SK-N-SH treated with all-trans-retinoic acid at 6 μM for 48 hours (cell line): Measurements from ENCODE around the gene EXD3.

ENCODE experiments used
- ATAC-seq: fragments of 200-7000 bp; cut with Tn5 transposase; 3 replicates; pipeline ENCODE4 v1.9.1; 2020; ENCODE audit warnings: mild to moderate bottlenecking, moderate library complexity
- BACH2 ChIP-seq: fragments of 250-450 bp; sonication (Bioruptor Pico); IDR thresholded peaks from 2 replicates; pipeline ENCODE4 v1.9.0; 2021; ENCODE audit warnings: mild to moderate bottlenecking, borderline replicate concordance
- CREB5 ChIP-seq: fragments of 250-450 bp; sonication (Bioruptor Pico); IDR thresholded peaks from 2 replicates; pipeline ENCODE4 v1.5.1; 2020; ENCODE audit warnings: low read depth, mild to moderate bottlenecking, moderate library complexity
- CSDC2 ChIP-seq: fragments of 250-450 bp; sonication (Bioruptor Pico); IDR thresholded peaks from 2 replicates; pipeline ENCODE4 v1.5.0; 2020; ENCODE audit warnings: mild to moderate bottlenecking, moderate library complexity
- CSRNP3 ChIP-seq: fragments of 250-450 bp; sonication (Bioruptor Pico); IDR thresholded peaks from 2 replicates; pipeline ENCODE4 v1.5.1; 2021; ENCODE audit warnings: mild to moderate bottlenecking, moderate library complexity
- ESRRG ChIP-seq: fragments of 250-450 bp; sonication (Bioruptor Pico); IDR thresholded peaks from 2 replicates; pipeline ENCODE4 v1.6.1; 2021; ENCODE audit warnings: mild to moderate bottlenecking
- GLIS3 ChIP-seq: fragments of 250-450 bp; sonication (Bioruptor Pico); IDR thresholded peaks from 2 replicates; pipeline ENCODE4 v1.5.0; 2020; ENCODE audit warnings: mild to moderate bottlenecking, moderate library complexity
- ISL1 ChIP-seq: fragments of 250-450 bp; sonication (Bioruptor Pico); IDR thresholded peaks from 2 replicates; pipeline ENCODE4 v2.1.2; 2022; ENCODE audit warnings: mild to moderate bottlenecking, moderate library complexity
- OSR1 ChIP-seq: fragments of 250-450 bp; sonication (Bioruptor Pico); IDR thresholded peaks from 2 replicates; pipeline ENCODE4 v1.8.0; 2022; ENCODE audit warnings: moderate library complexity, mild to moderate bottlenecking, inconsistent platforms
- POU6F1 ChIP-seq: fragments of 250-450 bp; sonication (Bioruptor Pico); IDR thresholded peaks from 2 replicates; pipeline ENCODE4 v1.8.0; 2021; ENCODE audit warnings: low read depth, mild to moderate bottlenecking, moderate library complexity, borderline replicate concordance
- PPARA ChIP-seq: fragments of 250-450 bp; sonication (Bioruptor Pico); IDR thresholded peaks from 2 replicates; pipeline ENCODE4 v1.5.0; 2020; ENCODE audit warnings: mild to moderate bottlenecking, borderline replicate concordance
- RARB ChIP-seq: fragments of 250-450 bp; sonication (Bioruptor Pico); IDR thresholded peaks from 2 replicates; pipeline ENCODE4 v1.8.0; 2021; ENCODE audit warnings: mild to moderate bottlenecking, moderate library complexity
- SNAI2 ChIP-seq: fragments of 250-450 bp; sonication (Bioruptor Pico); IDR thresholded peaks from 2 replicates; pipeline ENCODE4 v1.5.0; 2020; ENCODE audit warnings: mild to moderate bottlenecking, moderate library complexity
- TCF4 ChIP-seq: fragments of 250-450 bp; sonication (Bioruptor Pico); IDR thresholded peaks from 2 replicates; pipeline ENCODE4 v1.8.0; 2021; ENCODE audit warnings: mild to moderate bottlenecking, moderate library complexity, borderline replicate concordance
- ZC3H10 ChIP-seq: fragments of 250-450 bp; sonication (Bioruptor Pico); IDR thresholded peaks from 2 replicates; pipeline ENCODE4 v1.5.1; 2021; ENCODE audit warnings: mild to moderate bottlenecking, moderate library complexity
- ZFP3 ChIP-seq: fragments of 250-450 bp; sonication (Bioruptor Pico); IDR thresholded peaks from 2 replicates; pipeline ENCODE4 v1.5.0; 2020; ENCODE audit warnings: mild to moderate bottlenecking, moderate library complexity
- ZFP30 ChIP-seq: fragments of 450-650 bp; formaldehyde crosslinking; IDR thresholded peaks from 2 replicates; pipeline ENCODE4 v1.5.0; 2022; ENCODE audit warnings: mild to moderate bottlenecking, moderate library complexity
- ZNF565 ChIP-seq: fragments of 450-650 bp; formaldehyde crosslinking; conservative IDR thresholded peaks from 2 replicates; pipeline ENCODE4 v1.5.0; 2020; ENCODE audit warnings: low read depth, mild to moderate bottlenecking, moderate library complexity
- ZNF70 ChIP-seq: fragments of 450-650 bp; formaldehyde crosslinking; IDR thresholded peaks from 2 replicates; pipeline ENCODE4 v1.5.0; 2020; ENCODE audit warnings: mild to moderate bottlenecking, moderate library complexity
- ZNF8 ChIP-seq: fragments of 450-650 bp; formaldehyde crosslinking; IDR thresholded peaks from 2 replicates; pipeline ENCODE4 v1.5.0; 2020; ENCODE audit warnings: mild to moderate bottlenecking, moderate library complexity

Gene EXD3

GRCh38 chr9:137305798-137306065, 117.2 kb downstream of the EXD3 start (continued):
- TF ChIP-seq CSRNP3 (CRISPR knock-in tag), result no peak

GRCh38 chr9:137305060-137305797, 117.7 kb downstream of the EXD3 start:
- TF ChIP-seq ZFP3, result no peak
- no peak for TF ChIP-seq ZNF8 (CRISPR knock-in tag)
- no peak for TF ChIP-seq ESRRG
- TF ChIP-seq CSDC2, result no peak
- TF ChIP-seq RARB (CRISPR knock-in tag), result no peak
- TF ChIP-seq TCF4 (CRISPR knock-in tag), result no peak
- no peak for TF ChIP-seq ZFP30 (CRISPR knock-in tag)
- TF ChIP-seq GLIS3 (CRISPR knock-in tag), result no peak
- no peak for TF ChIP-seq ISL1 (CRISPR knock-in tag)
- TF ChIP-seq CREB5 (CRISPR knock-in tag), result no peak
- no peak for TF ChIP-seq ZNF70
- TF ChIP-seq BACH2 (CRISPR knock-in tag), result no peak
- no peak for TF ChIP-seq SNAI2
- ATAC-seq, result no peak

GRCh38 chr9:137304383-137305059, 118.4 kb downstream of the EXD3 start:
- ATAC-seq, result 0 out of 3 replicates have a peak, but pooled peaks have one; percentile 5
- TF ChIP-seq CSDC2 (no peak), ISL1 (CRISPR knock-in tag) (no peak), ZC3H10 (no peak), ZNF565 (CRISPR knock-in tag) (no peak), RARB (CRISPR knock-in tag) (no peak), ZFP30 (CRISPR knock-in tag) (no peak), SNAI2 (no peak), ESRRG (no peak), BACH2 (CRISPR knock-in tag) (no peak), OSR1 (CRISPR knock-in tag) (no peak), GLIS3 (CRISPR knock-in tag) (no peak)

- no peak for ATAC-seq
- TF ChIP-seq POU6F1 (CRISPR knock-in tag) (no peak), ZNF8 (CRISPR knock-in tag) (no peak), RARB (CRISPR knock-in tag) (no peak), BACH2 (CRISPR knock-in tag) (no peak), ZFP3 (no peak), GLIS3 (CRISPR knock-in tag) (no peak), ISL1 (CRISPR knock-in tag) (no peak), TCF4 (CRISPR knock-in tag) (no peak), CSDC2 (no peak), SNAI2 (no peak), PPARA (CRISPR knock-in tag) (no peak), CREB5 (CRISPR knock-in tag) (no peak)
These were observed 119.0 kb downstream of the EXD3 start for GRCh38 chr9:137303893-137304382.
